DMS153 (cell line): ENCODE measurements around the gene UHRF1.
"Not testable (repeated sequence)": the region's sequence is repeated elsewhere in the genome, so short reads cannot be mapped to it uniquely, and the experiment has no call there.

Experiments
- DNase-seq: peaks from one replicate; lab custom pipeline; 2025; lab: John Stamatoyannopoulos, UW

UHRF1 gene

DNA sequence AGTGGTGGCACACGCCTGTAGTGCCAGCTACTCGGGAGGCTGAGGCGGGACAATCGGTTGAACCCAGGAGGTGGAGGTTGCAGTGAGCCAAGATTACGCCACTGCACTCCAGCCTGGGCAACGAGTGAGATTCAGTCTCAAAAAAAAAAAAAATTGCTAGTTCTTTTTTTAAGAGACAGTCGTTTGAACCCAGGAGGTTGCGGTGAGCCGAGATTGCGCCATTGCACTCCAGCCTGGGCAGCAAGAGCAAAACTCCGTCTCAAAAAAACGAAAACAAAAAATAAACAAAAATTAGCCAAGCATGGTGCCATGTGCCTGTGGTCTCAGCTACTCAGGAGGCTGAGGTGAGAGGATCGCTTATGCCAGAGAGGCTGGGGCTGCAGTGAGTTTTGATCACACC, 8.4 kb upstream of the UHRF1 start:
- not testable (repeated sequence) for DNase-seq

DNA sequence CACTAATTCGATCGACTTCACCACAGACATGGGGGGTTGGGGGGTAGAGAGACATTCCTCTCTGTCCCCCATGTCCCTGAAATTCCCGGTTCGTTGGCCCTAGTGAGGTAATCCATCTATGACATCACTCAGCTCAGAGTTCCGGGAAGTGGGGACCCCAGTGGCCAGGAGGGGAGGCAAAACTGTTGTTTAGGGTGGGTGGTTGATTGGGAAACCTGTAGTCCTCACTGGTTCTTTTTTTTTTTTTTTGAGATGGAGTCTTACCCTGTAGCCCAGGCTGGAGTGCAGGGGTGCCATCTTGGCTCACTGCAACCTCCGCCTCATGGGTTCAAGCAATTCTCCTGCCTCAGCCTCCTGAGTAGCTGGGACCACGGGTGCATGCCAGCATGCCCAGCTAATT, 6.5 kb upstream of the UHRF1 start, which contains the start of gene ARRDC5:
Gene ARRDC5 (minus strand): TSS at position 101 of the 400 bp plus-strand sequence. CDS start 71 bp downstream, at position 30.
- no peak for DNase-seq

DNA sequence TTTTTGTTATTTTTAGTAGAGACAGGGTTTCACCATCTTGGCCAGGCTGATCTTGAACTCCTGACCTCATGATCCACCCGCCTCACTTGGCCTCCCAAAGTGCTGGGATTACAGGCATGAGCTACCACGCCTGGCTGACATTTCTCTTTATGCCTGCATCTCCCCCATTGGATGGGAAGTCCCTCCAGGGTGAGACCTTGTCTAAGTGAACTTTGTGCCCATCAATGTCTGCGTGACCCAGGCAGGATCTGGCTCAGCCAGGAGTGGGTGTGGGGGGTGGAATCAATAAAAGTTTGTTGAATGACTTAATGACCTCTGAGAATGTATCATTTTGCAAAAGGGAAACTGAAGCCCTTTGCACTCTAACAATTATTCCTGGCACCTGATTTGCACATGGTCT, 4.8 kb upstream of the UHRF1 start:
- no peak for DNase-seq

DNA sequence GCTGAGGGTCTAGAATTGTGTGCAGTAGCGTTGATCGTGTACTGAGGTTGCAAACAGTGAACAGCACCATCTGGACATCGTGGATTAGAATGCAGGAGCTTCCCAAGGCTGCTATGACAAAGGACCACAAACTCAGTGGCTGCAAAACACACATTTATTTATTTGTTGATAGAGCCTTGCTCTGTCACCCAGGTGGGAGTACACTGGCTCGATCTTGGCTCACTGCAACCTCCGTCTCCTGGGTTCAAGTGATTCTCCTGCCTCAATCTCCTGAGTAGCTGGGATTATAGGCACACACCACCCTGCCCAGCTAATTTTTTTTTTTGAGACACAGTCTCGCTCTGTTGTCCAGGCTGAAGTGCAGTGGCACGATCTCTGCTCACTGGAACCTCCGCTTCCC, 2.3 kb upstream of the UHRF1 start:
- no peak for DNase-seq

DNA sequence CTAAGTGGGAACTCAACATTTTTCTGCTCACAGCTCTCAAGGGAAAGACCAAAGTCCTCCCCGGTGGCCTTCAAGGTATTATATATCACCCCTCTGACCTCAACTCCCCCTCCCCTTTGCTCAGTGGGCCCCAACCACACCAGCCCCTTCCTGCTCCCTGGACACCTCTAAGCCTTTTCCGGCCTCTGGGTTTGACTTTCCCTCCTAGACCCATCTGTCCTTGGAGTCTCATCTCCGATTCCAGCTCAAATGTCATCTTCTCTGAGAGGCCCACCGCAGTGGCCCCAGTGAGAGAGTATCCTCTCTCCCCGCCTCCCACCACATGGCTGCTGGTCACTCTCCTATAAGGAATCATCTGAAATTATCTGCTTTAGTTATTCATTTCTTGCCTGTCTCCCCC, 941 bp upstream of the UHRF1 start:
- no peak for DNase-seq

DNA sequence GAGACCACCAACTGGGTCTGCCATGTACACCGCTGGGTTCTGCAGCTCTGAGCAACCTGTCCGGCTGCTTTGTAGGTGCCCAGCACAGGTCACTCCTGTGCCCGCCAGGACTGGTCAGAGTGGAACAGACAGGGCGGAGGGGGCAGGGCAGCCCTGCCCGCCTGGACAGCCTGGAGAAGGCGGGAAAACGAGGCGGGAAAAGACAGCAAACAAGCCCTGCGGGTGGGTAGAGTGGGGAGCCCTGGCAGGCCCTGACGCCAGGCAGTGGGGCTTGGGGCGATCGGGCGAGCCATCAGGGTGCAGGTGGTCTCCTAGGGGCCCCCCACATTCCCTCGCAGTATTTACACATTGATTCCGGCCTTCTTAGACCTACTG, 533 bp upstream of the UHRF1 start:
- no peak for DNase-seq

DNA sequence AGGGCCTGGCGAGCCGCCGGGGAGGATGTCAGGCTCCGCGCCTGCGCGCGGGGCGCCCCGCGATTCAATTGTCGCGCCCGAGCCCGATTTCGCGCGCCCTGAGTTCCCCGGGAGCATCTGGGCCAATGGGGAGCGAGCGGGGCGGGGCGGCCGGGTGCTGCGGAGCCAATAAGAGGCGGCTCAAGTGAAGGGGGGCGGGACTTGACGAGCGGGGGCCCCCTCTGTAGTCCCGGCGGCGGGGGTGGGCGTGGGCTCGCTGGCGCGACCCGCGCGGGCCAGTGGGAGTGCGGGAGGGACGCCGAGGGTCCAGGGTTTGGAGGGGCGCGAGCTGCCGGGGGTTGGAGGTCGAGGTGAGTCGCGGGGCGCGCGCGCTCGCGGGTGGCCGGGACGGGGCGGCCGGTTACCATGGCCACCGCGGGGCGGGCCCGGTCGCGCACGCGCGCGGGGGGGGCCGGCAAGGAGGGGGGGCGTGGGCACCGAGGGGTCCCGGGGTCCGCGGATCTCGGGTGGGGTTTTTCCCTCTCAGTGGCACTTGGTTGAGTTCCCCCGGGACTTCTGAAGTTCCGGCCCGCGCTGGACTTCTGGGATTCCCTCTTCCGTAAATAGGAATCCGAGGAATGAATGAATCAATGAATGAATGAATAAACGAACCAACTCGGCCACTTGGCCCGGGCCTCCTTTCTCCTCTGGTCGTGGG, 744 bp downstream of the UHRF1 start:
- peak; percentile 85 for DNase-seq

DNA sequence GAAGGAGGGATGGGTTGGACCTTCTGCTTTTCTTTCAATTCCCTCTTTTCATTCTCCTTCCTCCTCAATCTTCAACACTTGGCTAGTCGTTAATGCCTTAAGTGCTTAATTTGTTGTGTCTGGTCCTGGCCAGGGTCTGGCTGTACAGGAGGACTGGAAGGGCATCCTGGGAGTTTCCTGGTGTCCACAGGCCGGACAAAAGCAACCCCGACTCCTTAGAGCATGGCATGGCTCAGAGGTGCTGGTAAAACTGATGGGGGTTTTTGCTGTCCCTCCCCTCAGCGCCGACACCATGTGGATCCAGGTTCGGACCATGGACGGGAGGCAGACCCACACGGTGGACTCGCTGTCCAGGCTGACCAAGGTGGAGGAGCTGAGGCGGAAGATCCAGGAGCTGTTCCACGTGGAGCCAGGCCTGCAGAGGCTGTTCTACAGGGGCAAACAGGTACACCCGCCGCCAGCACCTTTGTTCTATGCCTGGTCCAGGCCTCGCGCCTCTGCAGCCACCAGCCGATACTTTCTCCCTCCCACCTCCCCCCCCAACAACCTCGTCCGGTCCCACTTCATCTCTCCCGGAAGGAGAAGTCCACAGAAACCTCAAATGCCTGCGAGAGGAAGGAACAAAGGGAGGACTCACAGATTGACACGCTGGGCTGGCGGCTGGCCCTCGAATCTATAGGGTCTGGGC, 1.4 kb downstream of the UHRF1 start:
- peak; percentile 40 for DNase-seq

DNA sequence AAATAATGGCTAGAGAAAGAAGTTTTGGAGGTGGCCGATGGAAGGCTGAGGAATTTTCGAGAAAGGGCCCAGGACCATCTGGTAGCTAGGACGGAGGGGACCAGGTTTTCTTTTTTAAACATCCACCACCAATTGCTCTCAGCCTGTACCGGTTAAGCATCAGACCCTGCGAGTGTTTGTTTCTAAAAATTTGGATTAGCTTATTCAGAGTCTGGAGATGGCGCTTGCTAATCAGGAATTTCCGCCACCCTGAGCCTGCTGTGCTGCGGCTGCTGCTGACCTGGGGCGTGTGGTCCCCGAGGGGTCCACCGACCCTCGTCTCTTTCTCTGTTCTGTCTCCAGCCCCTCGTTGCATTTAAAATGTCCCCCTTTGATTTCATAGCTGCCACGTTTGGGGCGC, 2.0 kb downstream of the UHRF1 start:
- no peak for DNase-seq

DNA sequence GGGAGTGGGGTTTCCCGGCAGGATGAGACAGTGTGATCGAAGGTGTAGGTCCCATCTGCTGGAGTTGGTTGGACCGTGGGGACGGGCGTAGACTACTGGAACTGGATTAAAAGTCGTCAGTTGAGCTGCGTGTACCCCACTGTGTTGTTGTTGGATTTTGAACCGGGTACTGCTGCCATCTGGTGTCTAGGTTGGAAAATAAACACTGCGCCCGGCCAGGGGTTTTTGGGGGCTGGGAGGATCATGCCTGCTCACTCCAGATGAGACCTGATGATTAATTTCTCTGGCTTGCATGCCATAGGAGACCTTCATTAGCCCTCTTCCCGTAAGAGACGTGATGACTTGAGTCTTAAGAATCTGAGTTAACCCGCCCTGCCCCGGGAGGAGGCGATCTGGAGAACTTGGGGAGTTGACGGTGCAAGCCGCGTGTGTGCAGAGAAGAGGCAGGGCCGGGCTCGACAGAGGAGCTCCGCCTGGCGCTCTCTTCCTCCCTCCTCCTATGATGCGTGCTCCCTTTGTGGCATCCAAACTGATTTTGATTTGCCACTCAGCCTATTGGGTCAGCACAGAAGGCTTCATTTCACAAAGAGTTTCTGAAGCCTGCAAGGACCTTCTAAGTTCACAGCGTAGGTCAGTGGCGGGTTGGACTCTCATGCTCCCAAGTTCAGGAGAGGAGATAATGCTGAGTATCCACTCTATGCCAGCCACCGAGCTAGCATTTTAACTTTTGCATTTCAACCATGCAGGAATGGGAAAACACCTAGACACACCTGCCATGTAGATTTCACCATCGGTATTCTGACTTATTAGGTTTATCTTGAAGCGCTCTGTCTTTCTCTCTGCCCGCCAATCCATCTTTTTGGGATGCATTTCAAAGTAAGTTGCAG, 2.7 kb downstream of the UHRF1 start:
- no peak for DNase-seq

DNA sequence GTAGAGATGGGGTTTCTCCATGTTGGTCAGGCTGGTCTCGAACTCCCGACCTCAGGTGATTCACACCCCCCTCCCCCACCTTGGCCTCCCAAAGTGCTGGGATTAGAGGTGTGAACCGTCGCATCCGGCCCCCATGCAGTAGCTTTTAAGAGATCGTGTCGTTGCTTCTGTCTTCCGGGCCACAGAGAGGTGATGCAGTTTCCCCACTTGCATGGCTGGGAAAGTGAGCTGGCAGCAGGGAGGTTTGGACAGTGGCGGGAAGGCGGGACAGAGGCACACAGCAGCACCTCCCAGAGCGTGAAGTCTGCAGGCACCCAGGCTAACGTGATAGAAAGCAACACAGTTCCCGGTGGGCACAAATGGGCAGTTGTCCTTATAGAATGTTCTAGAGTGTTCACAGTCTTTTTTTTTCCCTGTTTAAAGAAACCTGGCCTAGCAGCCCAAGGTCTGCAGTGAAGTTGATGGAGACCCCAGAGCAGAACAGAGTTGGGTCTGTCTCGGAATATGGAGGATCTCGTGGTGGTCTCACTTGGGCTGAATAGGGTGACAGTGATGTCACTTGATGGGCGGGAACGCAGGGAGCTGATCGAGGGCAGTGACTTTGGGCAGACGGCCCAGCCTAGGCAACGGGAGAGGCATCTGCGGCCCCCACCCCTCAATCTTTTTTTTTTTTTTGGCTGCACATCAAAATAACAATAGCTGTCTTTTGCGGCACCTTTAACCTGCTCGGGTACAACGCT, 4.9 kb downstream of the UHRF1 start:
- no peak for DNase-seq

DNA sequence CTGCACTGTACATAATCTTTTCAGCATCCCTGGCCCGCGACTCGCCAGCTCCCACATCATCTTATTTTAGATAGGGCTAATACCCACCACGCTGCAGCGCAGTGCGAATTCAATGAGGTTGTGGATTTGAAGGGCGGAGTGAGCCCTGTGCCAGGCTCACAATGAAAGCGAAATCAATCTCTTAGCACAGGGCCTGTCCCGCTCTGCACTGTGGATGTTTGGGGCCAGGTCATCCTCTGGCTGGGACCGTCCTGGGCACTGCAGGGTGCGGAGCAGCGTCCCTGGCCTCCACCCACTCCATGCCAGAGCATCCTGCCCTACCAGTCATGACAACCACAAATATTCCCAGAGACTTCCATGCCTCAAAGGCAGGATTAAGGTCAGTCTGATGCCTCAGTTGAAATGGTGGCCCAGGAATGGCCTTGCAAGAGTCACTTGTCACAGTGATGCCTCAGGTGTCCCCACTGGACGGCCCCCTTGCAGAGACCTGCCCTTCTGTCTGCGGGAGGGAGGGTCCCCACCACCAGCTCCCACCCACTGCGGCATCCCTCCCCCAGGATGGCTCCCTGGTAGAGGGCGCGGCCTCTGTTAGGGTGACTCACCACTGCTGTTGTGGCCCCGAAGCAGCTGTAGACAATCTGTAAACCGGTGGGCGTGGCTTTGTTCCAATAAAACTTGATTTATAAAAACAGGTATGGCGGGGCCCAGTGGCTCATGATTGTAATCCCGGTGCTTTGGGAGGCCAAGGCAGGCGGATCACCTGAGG, 5.6 kb downstream of the UHRF1 start:
- no peak for DNase-seq

DNA sequence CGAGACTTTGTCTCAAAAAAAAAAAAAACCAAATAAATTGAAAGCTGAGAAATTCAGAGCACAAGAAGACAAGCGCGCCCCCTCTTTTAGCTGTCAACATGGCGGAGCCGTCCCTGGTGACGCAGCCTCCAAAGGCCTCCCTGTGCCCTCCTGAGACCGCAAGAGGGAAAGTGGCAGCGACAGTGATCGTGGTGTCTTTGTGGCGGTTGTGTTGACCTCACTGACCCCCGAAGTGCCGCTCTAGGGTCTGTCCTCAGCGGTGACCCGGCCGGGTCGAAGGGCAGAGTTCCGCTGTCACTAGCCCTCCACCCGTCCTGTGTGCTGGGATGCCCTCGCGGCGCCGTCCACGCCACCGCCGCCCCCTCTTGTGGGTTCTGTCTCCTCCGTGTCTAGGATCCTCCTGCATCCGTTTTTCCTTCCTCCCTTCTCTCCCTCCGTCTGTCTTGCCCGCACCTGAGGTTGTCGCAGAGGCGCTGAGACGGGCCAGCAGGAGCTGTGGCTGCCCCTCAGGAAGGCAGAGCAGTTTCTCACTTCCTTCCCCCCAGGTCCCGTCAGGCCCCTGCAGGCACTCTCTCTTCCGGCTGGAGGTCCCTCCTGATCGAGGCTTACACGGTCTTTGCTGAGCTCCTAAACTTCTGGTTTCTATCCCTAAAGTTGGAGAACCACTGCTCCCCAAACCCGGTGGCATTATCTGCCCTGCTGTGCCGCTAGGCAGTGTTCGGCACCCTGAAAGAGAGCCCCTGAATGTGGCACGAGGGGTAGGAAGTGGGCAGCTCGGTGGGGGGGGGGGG, 7.2 kb downstream of the UHRF1 start:
- DNase-seq, result no peak

DNA sequence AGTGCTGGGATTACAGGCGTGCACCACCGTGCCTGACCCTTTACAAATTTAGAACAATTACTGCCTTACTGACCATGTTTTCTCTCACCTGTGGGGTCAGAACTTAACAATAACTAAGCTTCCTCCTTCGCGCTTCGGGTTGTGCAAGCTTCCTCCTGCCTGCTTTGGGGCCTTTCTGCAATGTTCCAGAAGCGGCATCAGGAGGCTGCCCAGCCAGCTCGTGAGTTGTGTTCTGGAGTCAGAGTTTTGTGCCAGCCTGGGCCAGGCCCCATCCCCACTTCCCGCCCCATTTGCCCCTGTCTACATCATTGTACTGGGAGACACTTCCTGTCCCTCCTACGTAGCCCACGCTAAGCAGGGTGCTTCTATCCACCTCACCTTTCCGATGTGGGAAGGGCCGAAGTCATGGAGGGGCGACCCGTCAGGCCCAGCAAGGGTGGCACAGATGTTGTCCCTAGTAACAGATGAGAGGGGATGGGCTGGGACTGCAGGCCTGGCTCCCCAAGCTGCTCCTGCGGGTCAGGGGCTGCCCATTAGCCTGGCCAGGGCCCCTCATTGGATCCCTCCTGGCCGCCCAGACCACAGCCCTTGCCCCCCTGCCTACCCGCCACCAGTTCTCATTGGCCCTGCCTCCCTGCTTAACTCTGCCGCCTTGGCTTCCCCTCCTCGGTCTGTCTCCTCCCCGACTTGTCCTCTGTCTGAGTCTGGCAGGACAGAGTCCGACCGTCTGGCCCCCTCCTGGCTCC, 13.4 kb downstream of the UHRF1 start:
- DNase-seq, result no peak

DNA sequence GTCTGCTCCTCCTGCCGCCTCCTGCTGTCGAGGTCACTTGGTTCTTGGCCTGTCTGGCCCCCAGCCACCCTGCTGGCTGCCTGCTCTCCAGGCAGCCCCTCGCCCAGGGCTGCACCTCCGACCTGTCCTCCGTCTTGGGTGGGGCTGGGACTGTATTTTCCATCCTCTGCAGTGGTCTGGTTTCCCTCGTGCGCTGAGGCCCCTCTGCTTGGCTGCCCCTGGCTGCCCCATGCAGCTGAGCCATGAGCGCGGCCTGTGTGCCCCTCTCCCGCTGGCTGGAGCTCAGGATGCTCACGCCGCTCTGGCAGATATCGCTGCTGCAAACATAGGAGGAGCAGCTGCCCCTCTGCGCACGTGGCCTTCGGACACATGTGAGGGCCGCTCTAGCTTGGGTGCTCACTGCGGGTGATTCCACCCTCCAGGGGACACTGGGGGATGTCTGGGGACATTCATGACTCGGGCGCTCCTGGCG, 14.0 kb downstream of the UHRF1 start:
- DNase-seq, result no peak

DNA sequence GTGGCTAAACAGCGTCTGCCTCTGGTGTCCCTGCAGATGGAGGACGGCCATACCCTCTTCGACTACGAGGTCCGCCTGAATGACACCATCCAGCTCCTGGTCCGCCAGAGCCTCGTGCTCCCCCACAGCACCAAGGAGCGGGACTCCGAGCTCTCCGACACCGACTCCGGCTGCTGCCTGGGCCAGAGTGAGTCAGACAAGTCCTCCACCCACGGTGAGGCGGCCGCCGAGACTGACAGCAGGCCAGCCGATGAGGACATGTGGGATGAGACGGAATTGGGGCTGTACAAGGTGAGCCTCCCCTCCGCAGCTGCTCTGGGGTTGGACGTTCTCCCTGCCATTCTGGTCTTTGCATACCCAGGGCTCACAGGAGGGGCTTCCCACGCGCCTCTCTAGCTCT, 19.9 kb downstream of the UHRF1 start:
- no peak for DNase-seq

DNA sequence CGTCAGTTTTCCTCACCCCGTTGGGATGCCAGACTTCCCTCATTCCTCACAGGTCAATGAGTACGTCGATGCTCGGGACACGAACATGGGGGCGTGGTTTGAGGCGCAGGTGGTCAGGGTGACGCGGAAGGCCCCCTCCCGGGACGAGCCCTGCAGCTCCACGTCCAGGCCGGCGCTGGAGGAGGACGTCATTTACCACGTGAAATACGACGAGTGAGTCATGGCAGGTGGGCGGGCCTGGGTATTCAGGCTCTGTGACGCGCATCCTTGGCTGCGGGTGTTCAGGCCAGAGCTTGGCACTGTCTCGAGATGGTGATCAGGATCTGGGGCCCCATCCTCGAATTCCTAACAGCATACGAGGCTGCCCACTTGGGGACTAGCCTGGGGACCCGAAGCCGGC, 21.4 kb downstream of the UHRF1 start:
- no peak for DNase-seq

DNA sequence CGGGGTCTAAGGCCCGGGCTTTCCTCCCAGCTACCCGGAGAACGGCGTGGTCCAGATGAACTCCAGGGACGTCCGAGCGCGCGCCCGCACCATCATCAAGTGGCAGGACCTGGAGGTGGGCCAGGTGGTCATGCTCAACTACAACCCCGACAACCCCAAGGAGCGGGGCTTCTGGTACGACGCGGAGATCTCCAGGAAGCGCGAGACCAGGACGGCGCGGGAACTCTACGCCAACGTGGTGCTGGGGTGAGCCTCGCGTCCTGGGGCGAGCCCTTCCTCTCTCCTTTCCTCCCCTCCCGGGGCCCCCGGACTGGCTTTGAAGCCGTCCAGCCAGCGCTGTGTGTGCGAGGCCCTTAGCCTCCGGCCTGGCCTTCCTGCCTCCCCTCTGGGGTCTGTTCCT, 23.4 kb downstream of the UHRF1 start:
- no peak for DNase-seq

DNA sequence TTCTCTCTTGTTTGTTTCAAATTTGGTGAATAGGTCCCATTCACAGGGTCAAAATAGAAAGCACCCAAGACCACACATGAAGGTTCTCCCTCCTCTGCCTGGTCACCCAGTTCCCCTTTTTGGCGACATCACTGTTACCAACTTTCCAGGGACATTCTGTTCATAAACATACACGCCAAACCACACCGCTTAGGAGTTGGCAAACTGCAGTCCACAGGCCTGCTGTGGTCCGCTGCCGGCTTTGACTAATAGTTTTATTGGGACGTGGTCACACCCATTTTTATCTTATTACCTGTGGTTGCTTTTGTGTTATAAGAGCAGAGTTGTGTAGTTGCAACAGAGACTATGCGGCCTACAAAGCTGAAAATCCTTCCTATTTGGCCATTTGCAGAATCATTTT, 24.2 kb downstream of the UHRF1 start:
- DNase-seq, result no peak

DNA sequence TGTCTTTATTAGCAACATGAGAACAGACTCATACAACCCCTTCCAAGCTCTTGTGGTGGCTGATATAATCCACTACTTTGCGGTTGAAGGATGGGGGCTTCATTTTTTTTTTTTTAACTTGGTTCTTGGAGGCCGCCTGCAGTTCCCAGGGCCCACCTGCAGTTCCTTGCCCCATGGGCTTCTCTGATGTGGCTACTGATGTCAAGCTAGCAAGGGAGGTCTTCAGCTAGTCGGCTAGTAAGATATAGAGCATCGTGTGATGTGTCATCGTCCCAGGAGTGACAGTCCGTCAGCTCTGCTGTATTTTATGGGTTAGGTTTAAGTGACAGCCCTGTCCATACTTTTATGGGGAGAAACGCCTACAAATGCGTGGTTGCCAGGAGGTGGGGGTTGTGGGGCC, 26.1 kb downstream of the UHRF1 start:
- no peak for DNase-seq
